Forelimb muscle (tissue), 1 donor: Measurements from ENCODE around the gene SLC25A29. TPM values are rescaled to one million over a fixed set of nuclear protein-coding genes. Genes with fewer than 3 reads are reported as not detected.

Experiments
- DNase-seq: peaks from one replicate; pipeline ENCODE4 v3.0.0-alpha.2; 2013; ENCODE audit warnings: low read depth
- polyA plus RNA-seq: library from polyadenylated mRNA; unstranded; fragments of 120-200 nt; gene quantifications from one replicate; pipeline ENCODE4 v1.2.1, GENCODE V29; 2013; ENCODE audit not compliant: insufficient read length

Gene SLC25A29
- polyA plus RNA-seq, 1 donor, result 41.0 TPM

DNA sequence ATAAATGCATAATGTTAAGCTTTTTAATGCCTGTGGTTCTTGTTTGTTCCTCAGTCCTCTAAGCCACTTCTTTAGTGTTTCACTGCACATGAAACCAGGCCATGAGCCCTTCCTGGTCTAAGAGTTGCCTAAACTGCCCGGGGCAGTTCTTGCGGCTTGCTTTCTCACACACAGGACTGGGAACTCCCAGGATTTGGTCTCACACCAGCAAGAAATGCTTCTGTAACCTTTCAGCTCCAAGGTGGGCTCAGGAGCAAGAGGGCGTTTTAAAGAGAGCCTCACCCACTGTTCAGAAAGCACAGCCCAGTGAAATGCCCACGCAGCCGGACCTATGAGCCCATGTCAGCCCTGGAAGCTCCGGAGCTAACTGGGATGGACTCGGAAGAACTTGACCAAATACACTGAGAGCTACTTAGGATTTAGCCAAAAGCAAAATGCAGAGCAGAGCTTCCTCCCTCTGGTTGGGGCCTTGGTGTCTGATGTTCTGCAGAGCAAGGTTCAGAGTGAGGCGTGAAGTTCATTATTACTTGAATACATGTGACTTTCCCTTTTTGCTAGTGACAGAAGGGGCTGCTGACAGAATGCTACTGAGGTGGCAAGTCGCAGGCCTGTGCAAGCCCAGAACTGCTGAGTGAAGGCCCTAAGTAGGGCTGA lies 23.4 kb downstream of the SLC25A29 start:
- DNase-seq, result no peak

DNA sequence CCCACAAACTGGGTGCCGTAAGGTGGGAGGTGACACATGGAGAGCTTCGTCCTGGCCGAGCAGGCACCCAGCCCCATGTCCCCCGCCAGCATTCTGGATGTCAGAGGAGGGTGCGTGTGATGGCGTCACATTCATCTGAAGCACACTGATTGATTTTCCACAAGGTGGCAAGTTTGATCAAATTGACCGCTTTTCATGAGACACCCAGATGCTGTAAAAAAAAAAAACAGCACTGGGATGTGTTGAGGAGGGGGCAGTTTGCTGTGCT lies 24.2 kb downstream of the SLC25A29 start:
- no peak for DNase-seq

DNA sequence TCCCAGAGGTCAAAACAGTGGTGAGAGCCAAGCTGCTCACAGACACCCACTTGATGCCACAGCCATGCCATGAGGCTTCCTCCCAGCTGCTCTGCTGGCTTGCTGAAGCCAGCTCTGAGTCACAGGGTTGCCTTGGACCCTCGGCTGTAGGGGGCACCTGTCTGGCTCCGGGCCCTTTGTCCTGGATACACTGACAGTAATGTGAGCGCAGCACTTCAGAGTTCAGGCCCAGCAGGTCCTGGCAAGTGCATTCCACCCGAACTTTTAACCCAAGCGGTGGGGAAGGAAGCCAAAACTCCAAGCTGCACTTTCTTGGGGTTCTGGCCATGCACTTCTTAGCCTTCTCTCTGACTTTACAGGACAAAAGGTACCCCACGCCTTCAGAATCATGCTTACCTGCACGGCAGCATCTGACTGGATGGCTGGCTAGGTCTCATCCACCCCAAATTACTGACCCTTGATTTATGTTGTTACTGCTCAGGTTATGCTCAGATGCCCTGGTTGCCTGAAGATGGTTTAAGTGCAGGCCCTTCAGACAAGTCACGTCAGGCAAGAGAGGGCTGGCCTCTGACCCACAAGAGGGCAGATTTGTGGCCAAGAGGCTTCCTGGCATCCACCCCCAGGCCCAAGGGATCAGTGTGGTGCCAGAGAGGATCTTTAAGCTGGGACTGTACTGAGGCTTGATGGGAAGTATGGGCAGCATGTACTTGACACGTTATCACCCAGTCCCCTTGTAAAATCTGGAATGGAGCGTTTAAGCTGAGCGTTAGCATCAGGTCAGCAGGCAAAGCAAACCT lies 24.8 kb downstream of the SLC25A29 start:
- DNase-seq, result no peak

DNA sequence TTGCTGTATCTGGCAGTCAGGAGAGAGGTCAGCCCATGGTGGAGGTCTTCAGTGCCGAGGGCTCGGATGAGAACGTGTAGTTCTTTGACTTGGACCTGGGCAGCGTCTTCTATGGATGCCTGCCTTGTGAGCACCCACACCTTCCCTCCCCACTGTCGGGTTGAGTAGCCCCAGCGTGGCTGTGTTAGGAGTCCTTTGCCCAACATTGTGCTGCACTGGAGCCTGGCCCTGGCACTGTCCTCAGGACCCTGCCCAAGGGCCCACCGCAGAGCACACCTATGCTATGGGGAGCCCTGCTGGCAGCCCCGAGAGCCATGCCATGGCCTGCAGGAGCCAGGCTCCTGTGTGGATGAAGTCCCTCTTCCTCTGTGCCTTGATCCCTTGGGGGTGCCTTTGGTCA lies 26.7 kb downstream of the SLC25A29 start:
- no peak for DNase-seq

DNA sequence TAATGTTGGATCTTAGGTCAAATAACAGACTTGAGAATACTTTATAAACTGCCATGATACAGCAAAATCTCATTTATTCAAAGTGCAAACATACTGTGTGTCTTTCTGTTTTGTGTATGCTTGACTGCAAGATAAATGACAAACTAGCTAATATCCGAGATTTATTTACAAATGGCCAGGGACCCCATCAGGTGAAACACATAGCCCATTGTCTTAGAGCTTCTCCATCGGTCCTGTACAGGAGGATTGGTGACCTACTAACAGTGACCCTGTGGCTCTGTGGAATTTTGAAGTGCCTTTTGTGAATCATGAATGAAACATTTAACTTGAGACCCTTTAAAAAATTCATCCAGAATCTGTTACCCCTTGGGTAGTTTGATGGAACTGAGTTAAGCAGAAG lies 27.1 kb downstream of the SLC25A29 start:
- DNase-seq, result no peak

DNA sequence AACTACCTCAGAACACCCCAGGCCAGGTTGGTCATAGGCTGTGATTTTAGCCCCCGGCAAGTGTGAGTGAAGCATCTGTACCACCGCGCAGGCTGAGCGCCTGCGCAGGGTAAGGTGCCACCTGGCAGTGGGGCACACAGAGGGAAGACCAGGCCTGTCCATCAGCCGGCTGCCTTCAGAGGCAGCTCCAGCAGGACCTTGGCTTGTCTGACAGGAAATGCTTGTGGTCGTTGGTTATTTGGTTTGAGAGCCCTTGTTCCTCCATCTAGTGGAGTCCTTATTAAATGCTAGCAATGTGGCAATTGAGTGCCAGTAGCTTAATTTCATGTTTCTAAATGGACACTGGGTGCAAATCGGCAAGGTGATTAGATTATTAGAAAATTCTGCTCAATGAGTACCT lies 27.5 kb downstream of the SLC25A29 start:
- no peak for DNase-seq

DNA sequence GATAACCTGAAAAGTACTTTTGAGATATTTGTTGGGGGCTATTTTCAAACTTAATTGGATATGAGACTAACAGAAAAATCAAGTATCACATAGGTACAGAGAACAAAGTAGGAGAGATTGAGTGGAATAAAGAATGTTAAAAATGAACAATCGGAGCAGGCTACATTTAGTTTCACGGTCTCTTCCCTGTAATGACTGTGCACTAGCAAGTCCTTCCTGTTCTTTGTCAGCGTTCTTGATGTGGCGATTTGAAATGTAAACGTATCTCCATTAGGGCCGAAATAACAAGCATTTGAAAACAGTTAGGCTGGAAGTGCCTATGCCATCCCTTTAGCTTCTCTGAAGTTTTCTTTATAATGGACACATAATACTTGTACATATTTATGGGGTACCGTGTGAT lies 31.0 kb downstream of the SLC25A29 start:
- no peak for DNase-seq

DNA sequence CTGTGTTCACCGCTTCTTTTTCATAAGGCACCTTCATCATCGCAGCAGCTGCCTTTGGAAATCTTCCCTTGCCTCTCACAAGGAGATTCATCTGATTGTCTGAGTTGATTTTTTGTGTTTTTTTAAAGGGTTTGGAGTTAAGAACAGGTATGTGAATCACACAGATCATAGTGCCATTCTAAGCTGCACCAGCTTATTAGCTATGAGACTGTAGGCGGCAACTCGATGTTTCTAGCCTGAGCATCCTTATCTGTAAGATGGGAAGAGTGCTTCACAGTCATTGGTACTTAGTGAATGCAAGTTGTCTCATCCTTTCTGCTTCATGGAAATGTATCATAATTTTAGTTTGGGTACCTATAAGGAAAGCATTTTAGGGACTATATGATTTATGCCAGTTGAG lies 32.0 kb downstream of the SLC25A29 start:
- DNase-seq, result no peak

DNA sequence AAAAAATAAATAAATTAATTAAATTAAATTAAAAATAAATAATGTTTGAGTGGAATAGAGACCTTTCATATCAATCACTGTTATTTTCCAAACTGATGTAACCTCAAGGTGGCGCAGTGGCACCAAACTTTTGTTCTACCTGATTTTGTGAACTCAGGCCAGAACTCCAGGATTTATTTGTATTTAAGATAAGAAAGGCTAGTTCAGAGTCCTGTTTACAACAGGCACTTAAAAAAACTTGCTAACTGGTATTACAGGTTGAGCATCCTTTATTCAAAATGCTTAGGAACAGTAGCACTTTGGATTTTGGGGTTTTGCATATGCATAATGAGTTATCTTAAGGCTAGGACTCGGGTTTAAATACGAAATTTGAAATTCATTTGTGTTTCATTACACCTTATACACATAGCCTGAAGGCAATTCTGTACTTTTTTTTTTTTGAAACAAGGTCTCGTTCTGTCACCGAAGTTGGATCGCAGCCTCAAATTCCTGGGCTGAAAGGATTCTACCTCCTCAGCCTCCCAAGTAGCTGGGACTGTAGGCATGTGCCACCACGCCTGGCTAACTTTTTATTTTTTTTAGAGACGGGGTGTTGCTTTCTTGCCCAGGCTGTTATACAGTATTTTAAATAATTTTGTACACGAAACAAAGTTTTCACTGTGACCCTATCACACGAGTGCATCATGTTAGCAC lies 34.9 kb downstream of the SLC25A29 start:
- DNase-seq, result no peak

DNA sequence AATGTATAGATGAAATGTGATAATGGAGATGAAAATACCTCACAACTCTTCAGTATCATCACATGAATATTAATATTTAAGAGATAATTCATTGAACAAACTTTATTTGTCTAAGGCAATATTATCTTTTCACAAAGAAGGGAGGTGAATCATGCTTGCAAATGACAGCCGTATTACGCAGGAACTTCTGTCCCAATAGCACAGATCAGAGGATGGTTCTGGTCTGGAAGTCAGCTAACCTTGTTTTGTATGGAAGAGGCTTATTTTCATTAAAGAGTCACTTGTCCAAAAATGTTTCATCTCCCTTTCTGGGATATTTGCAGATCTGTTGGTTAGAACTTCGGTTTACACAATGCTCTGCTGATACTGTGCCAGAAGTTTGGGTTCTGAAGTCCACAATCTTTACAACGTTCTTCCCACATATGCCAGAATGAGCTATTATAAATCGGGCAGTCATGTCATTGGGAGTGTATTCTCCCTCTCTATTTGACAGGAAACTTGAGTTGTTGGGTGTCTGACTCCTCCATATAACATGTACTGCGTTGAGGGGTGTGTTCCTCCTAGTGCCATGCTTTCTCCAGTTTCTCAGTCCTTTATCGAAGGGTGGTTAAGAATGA lies 37.5 kb downstream of the SLC25A29 start:
- no peak for DNase-seq

DNA sequence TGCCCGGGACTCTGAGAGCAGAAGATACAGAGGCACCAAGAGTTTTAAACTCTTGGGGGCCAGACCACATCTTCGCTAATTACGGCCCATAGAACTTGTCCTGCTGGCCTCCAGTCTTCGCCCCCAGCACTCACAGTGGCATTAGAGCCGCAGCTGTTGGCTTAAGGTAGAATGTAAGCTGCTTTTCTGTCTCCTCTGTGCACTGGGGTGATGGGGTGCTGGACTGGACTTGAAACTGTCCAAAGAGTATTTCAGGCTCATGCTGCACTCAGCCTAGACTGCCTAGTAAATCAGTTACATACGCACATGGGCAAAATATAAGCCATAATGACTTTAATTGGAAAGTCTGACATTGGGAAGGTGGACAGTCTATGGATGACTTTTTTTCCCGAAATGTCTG lies 38.3 kb downstream of the SLC25A29 start:
- no peak for DNase-seq

DNA sequence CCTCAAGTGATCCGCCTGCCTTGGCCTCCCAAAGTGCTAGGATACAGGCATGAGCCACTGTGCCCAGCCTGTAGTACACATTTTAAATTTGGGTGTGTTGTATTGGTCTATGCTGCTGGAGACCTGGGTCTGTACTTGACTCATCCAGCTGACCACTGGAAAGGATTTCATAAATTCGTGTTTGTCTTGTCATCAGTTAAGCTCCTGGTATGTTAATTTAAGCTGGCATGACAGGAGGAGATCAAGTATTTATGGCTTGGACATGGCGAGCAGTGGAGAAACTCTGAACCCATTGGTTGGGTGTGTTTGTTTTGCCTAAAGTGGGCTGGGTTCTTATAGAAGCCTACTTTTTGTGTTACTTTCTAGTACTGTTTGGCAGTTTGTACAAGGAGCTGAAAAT lies 43.1 kb downstream of the SLC25A29 start:
- no peak for DNase-seq

DNA sequence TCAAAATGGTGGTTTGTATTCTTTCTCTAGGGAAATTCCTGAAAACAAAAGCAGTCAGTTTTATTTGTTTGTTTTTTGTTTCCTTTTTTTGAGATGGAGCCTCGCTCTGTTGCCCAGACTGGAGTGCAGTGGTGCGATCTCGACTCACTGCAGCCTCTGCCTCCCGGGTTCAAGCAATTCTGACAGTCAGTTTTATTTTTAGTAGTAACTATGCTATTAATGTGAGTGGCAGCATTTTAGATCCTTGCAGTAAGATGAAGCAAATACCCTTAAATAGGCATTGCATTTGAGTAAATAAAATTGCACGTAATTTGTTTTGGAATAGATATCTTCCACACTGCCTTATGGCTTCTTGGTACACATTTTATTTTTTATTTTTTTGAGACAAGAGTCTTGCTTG lies 43.7 kb downstream of the SLC25A29 start:
- DNase-seq, result no peak

DNA sequence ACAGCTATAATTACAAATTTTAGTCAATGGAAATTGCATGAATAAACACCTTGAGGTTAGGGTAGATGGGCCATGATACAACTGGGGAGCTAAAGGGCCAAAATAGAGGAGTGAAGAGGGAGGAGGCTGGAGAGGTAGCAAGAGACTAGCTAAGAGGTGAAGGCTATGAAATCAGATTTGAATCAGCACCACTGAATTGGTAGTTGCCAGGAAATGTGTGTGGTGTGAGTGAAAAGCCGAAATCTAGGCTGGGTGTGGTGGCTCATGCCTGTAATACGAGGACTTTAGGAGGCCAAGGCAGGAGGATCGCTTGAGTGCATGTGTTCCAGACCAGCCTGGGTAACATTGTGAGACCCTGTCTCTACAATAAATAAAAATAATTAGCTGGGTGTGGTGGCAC lies 44.6 kb downstream of the SLC25A29 start:
- no peak for DNase-seq

DNA sequence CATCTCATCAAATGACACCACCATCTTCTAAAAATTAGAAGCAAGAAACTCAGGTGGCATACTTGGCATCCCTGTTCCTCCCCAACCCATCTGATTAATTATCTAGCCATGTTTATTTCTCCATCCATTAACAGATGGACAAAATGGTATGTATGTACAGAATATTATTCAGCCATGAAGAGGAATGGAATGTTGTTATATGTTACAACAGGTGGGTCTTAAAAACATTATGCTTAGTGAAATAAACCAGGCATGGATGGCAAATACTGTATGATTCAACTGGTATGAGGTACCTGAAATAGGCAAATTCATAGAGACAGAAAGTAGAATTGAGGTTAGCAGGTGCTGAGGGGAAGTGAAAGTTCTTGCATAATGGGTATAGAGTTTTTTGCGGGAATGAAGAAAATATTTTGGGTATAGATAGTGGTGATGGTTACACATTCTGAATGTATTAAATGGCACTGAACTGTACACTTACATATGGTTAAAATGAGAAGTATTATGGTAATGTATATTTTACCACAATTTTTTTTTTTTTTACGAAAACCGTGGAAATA lies 49.8 kb downstream of the SLC25A29 start:
- DNase-seq, result no peak

DNA sequence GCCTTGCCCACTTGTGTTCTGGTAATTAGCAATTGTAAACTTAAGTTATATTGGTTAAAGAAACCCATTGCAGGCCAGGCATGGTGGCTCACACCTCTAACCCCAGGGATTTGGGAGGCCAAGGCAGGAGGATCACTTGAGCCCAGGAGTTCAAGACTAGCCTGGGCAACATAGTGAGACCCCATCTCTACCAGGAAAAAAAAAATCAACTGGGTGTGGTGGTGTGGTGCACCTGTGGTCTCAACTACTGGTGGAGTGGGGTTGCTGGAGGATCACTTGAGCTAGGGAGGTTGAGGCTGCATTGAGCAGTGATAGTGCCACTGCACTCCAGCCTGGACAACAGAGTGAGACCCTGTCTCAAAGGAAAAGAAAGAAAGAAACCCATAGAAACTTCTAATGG lies 53.6 kb downstream of the SLC25A29 start:
- no peak for DNase-seq

DNA sequence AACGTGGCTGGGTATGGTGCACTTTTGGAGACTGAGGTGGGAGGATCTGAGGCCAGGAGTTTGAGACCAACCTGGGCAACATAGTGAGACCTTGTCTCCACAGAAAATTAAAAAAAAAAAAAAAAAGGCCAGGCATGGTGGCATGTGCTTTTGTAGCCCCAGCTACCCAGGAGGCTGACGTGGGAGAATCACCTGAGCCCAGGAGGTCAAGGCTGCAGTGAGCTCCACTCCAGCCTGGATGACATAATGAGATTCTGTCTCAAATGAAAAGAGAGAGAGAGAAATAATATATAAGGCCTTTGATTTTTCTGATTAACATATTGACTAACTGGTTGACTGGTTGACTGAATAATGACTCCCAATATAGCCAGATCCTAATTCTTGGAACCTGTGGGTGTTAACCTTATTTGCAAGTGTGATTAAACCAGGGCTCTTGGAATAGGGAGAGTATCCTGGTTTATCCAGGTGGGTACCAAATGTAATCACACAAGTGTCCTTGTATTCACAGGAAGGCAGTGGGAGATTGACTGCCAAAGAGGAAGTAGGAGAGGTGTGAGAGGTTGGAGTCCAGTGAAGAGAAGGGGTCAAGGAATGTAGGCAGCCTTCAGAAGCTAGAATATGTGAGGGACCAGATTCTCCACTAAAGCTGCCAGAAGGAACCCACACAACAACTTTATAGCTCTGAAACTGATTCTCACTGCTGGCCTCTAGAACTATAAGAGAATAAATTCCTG lies 55.3 kb downstream of the SLC25A29 start:
- no peak for DNase-seq

DNA sequence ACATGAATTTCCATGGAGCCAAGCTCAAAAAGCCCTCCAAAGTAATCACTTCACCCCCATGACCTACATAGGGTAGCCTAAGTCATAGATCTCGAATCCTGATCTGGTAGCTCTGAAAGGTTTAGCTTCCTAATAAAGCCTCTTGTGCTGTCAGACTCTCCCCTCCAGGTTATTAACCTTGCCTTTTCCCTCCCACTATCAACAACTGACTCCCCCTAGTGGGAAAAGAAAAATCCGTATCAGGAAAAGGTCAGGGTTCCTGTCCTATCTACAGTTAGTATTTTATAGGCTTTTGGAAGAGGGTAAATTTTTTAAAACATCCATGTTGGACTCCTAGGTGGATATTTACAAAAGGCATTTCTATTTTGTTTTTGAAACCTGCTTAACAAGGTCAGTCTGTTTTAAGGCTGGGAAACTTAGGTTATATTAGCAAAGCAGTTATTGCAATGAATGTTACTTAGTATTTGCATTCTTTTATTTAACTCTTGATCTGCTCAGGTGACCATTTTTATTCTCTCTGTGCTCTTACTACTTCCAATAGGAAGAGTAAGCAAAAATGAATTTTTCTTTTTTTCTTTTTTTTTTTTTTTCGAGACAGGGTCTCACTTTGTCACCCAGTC lies 59.3 kb downstream of the SLC25A29 start:
- DNase-seq, result no peak

DNA sequence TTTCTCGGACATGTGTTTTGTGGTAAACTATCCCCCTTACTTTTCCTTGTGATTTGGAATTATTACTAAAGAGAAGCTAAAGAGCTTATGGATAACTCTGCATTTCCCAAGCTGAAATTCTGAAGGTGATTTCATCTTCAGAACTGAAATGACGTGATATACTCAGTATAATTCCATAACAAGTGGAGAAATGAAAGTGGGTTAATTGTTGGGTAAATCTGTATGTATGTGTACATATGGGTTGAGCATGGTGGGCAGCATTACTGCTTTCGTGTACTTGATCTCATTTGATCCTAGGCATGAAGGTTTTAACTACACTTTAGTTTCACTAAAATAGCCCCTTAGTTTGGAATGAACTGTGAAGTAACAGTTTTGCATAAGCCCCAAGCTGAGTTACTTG lies 63.2 kb downstream of the SLC25A29 start:
- no peak for DNase-seq

DNA sequence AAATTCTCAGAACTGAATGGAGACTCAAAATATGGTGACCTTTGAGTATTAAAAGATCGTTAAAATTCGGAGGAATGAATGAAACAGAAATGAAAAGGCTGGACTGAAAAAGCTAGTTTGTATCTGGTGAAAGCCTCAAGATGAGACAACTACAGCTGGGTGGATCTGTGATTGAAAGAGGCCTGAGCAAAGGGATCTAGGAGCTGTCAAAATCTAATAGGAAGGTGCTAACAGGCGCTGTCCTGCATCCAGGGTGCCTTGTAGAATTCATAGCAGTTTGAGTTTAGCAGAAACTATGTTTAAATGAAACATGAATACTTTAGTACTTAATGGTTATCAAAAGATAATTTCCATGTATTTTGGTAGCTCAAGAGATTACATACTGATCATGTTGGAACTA lies 65.0 kb downstream of the SLC25A29 start:
- no peak for DNase-seq
